Astrocyte of the cerebellum (primary cell): ENCODE measurements around the gene ZNF536.

Experiments
- DNase-seq: peaks from one replicate; pipeline ENCODE4 v3.0.0-alpha.2; 2011; ENCODE audit warnings: low read depth
- H3K4me3 ChIP-seq: 2 replicates; pipeline ENCODE4 v1.5.1; 2011; ENCODE audit warnings: mild to moderate bottlenecking, low read depth, low read length, moderate library complexity
- in situ Hi-C: cut with HindIII; loops from 2 replicates; pipeline ENCODE4 v1.10.0; 2017; ENCODE audit warnings: low sequenced_read_pairs
- TF ChIP-seq, protein P1 (sequence below): IDR thresholded peaks from 2 replicates; pipeline ENCODE4 v1.5.1; 2012; ENCODE audit warnings: low read length, low read depth, moderate library complexity, mild to moderate bottlenecking; ENCODE audit errors: missing control alignments

The ZNF536 gene

GRCh38 chr19:30552593-30552992 lies 180.4 kb downstream of the ZNF536 start:
- no peak for DNase-seq
- in situ Hi-C loops, result no loop called here
- TF ChIP-seq, protein P1, sequence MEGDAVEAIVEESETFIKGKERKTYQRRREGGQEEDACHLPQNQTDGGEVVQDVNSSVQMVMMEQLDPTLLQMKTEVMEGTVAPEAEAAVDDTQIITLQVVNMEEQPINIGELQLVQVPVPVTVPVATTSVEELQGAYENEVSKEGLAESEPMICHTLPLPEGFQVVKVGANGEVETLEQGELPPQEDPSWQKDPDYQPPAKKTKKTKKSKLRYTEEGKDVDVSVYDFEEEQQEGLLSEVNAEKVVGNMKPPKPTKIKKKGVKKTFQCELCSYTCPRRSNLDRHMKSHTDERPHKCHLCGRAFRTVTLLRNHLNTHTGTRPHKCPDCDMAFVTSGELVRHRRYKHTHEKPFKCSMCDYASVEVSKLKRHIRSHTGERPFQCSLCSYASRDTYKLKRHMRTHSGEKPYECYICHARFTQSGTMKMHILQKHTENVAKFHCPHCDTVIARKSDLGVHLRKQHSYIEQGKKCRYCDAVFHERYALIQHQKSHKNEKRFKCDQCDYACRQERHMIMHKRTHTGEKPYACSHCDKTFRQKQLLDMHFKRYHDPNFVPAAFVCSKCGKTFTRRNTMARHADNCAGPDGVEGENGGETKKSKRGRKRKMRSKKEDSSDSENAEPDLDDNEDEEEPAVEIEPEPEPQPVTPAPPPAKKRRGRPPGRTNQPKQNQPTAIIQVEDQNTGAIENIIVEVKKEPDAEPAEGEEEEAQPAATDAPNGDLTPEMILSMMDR, result no peak

DNA sequence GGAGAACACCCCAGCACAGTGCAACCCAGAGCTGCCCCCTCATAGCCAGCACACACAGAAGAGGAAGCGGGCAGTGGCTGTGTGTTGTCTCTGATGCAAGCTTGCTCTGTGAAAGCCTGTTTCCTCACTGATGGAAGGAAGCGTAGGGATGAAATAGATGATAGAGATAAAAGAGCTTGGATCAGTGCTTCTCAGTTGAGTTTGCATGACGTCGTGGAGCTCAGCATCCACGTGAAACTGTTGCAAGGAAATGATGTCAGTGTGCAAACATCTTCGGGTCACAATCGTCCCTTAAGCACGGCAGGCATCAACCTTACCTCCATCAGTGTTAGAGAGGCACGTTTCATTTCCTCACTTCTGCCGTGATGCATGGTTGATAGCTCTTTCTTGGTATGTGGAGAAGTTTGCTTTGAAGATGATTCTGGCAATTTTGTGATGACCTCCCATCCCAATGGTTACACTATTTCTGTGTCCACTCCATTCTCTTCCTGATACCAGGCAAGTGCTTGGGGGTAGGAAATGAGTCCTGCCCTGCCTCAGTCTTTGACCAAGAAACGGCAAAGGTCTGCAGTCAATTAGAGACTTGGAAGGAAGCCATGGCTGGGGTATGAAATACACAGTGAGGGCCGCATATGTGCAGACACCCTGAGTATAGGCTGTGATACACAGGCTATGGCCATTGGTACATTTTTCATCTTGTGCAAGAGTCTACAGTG lies 183.0 kb downstream of the ZNF536 start:
- DNase-seq, result no peak
- in situ Hi-C loops, result no loop called here
- TF ChIP-seq, protein P1, result no peak
- no peak overlapping the region for H3K4me3 ChIP-seq

More at GRCh38 chr19:30552593-30552992, 180.4 kb downstream of the ZNF536 start:
- no peak overlapping the region for H3K4me3 ChIP-seq

DNA sequence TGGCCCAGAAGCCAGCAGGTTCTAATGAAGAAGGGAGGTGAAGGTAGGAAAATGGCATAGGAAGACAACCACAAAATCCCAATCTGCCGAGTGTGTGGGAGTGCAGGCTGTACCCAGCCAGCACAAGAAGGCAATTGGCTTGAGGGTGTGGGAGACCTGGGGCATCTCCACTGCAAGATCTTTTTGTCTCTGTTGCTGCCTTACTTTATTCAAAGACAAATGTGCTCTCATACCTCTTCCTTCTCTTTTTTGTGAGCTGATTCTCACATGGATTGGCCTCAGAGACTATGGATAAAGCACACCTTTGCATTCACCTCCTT lies 183.6 kb downstream of the ZNF536 start:
- in situ Hi-C loops, result no loop called here
- DNase-seq, result no peak
- TF ChIP-seq, protein P1, result no peak
- H3K4me3 ChIP-seq, result no peak overlapping the region

GRCh38 chr19:30556230-30556711 lies 184.1 kb downstream of the ZNF536 start:
- no peak overlapping the region for H3K4me3 ChIP-seq
- TF ChIP-seq, protein P1, result no peak
- in situ Hi-C loops, result no loop called here
- DNase-seq, result no peak

DNA sequence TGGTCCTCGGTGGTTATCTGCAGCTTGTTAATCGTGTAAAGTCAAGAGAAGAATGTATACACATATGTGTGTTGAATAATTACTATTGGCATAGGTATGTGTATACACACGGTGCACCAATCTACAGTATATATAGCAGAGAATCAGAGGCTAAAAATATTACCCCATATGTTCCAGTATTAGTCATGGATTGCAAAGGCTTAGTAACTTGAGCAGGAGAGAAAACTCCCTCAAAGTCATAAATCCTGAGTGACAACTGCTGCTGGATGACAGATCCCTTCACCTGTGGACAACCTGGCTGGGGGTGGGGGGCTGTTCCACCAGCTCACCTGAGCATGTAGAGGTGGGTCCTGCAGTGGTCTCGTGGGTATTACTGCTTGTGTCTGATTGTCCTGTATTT lies 185.0 kb downstream of the ZNF536 start:
- TF ChIP-seq, protein P1, result no peak
- no peak overlapping the region for H3K4me3 ChIP-seq
- no peak for DNase-seq
- in situ Hi-C loops, result no loop called here

- TF ChIP-seq, protein P1, result no peak
These were observed 185.9 kb downstream of the ZNF536 start for GRCh38 chr19:30557927-30558557.

More at GRCh38 chr19:30557927-30558557, 185.9 kb downstream of the ZNF536 start:
- no peak for DNase-seq
- H3K4me3 ChIP-seq, result no peak overlapping the region
- in situ Hi-C loops, result no loop called here
